SK-N-SH (cell line): ENCODE data around the gene PRND. TPM values are rescaled to one million over a fixed set of nuclear protein-coding genes. Genes with fewer than 3 reads are reported as not detected.

Source experiments
- CTCF ChIA-PET: fragments of 300-600, 350-600 bp; formaldehyde crosslinking; extraction: SDS; loops from one replicate; lab custom pipeline; 2021; lab: Yijun Ruan, JAX
- POLR2A ChIA-PET: fragments of 350-600 bp; sonication (Branson Sonifier 250); formaldehyde crosslinking; extraction: SDS; loops from one replicate; lab custom pipeline; 2020; ENCODE audit warnings: antibody characterized with exemption, inconsistent platforms; lab: Yijun Ruan, JAX
- DNase-seq: peaks from one replicate; pipeline ENCODE4 v3.0.0; 2012
- H2AFZ ChIP-seq: fragments of 200-600 bp; sonication (generic); 2 replicates; pipeline ENCODE4 v1.8.1; 2016; ENCODE audit warnings: antibody characterized with exemption, mild to moderate bottlenecking, low read depth
- H3F3A ChIP-seq: fragments of 200-600 bp; sonication (generic); replicated peaks from 2 replicates; pipeline ENCODE3; 2016; ENCODE audit warnings: antibody characterized with exemption, mild to moderate bottlenecking; ENCODE audit not compliant: insufficient read depth
- H3K27ac ChIP-seq, 2 experiments: fragments of 200-500 bp in 1 of 2; fragments of 200-600 bp in 1 of 2; sonication (Bioruptor generic) in 1 of 2; sonication (generic), shearing (Covaris generic) in 1 of 2; 2 replicates each; pipeline versions ENCODE4 v1.5.1 to v1.6.1; 2014 to 2016; ENCODE audit warnings: low read depth in 2 of 2, inconsistent platforms in 1 of 2, low read length in 1 of 2, mild to moderate bottlenecking in 1 of 2, mixed read lengths in 1 of 2
- H3K27me3 ChIP-seq: fragments of 200-600 bp; sonication (generic), shearing (Covaris generic); 2 replicates; pipeline ENCODE4 v1.6.1; 2016; ENCODE audit warnings: mixed run types; ENCODE audit not compliant: insufficient read depth
- H3K36me3 ChIP-seq, 2 experiments: fragments of 200-500 bp in 1 of 2; fragments of 200-600 bp in 1 of 2; sonication (Bioruptor generic) in 1 of 2; sonication (generic) in 1 of 2; replicated peaks in 1 of 2; 2 replicates each; pipeline versions ENCODE3 to v1.5.1; 2014 to 2016; ENCODE audit warnings: low read length in 1 of 2, mild to moderate bottlenecking in 1 of 2; ENCODE audit not compliant: insufficient read depth in 2 of 2, control insufficient read depth in 1 of 2
- H3K4me1 ChIP-seq, 2 experiments: fragments of 200-500 bp in 1 of 2; fragments of 200-600 bp in 1 of 2; sonication (Bioruptor generic) in 1 of 2; sonication (generic), shearing (Covaris generic) in 1 of 2; 2 replicates each; pipeline versions ENCODE4 v1.5.1 to v1.6.1; 2014 to 2016; ENCODE audit warnings: low read depth in 1 of 2, low read length in 1 of 2, mixed run types in 1 of 2; ENCODE audit not compliant: insufficient read depth in 2 of 2, control insufficient read depth in 1 of 2
- H3K4me2 ChIP-seq: fragments of 200-600 bp; sonication (generic), shearing (Covaris generic); 2 replicates; pipeline ENCODE4 v1.6.1; 2017; ENCODE audit warnings: mixed run types
- H3K4me3 ChIP-seq, 2 experiments: fragments of 200-500 bp in 1 of 2; fragments of 200-600 bp in 1 of 2; sonication (Bioruptor generic) in 1 of 2; sonication (generic), shearing (Covaris generic) in 1 of 2; 2 replicates each; pipeline versions ENCODE4 v1.5.1 to v1.8.1; 2014 to 2016; ENCODE audit warnings: low read depth in 2 of 2, inconsistent platforms in 1 of 2, low read length in 1 of 2, mild to moderate bottlenecking in 1 of 2, mixed read lengths in 1 of 2, moderate library complexity in 1 of 2
- H3K79me2 ChIP-seq: fragments of 200-600 bp; sonication (generic); 2 replicates; pipeline ENCODE4 v1.8.1; 2017; ENCODE audit warnings: mild to moderate bottlenecking; ENCODE audit not compliant: insufficient read depth
- H3K9ac ChIP-seq: fragments of 200-600 bp; sonication (generic); 2 replicates; pipeline ENCODE4 v1.6.1; 2017; ENCODE audit warnings: mixed run types
- H3K9me2 ChIP-seq: fragments of 200-600 bp; sonication (generic); 2 replicates; pipeline ENCODE4 v1.6.1; 2017; ENCODE audit warnings: mixed run types
- H3K9me3 ChIP-seq: fragments of 200-600 bp; sonication (generic); 2 replicates; pipeline ENCODE4 v1.6.1; 2017; ENCODE audit warnings: mixed run types, mild to moderate bottlenecking, moderate library complexity
- H4K20me1 ChIP-seq: fragments of 200-600 bp; sonication (generic); 2 replicates; pipeline ENCODE4 v1.6.1; 2017; ENCODE audit warnings: mild to moderate bottlenecking, mixed run types; ENCODE audit not compliant: insufficient read depth
- ELF1 ChIP-seq: IDR thresholded peaks from 2 replicates; pipeline ENCODE4 v1.4.0; 2012
- EP300 ChIP-seq, 2 experiments: IDR thresholded peaks; 2 replicates each; pipeline versions ENCODE4 v1.4.0 to v1.6.1; 2012; ENCODE audit warnings: borderline replicate concordance in 1 of 2, low read depth in 1 of 2, low read length in 1 of 2
- EZH2phosphoT487 ChIP-seq: fragments of 200-600 bp; sonication (generic); IDR thresholded peaks from 2 replicates; pipeline ENCODE4 v1.6.1; 2017; ENCODE audit warnings: low read depth, mixed run types, mild to moderate bottlenecking, antibody characterized with exemption, moderate library complexity, borderline replicate concordance
- FOXJ3 ChIP-seq: sonication (generic); formaldehyde crosslinking; IDR thresholded peaks from 2 replicates; pipeline ENCODE4 v1.5.1; 2020; ENCODE audit warnings: mild to moderate bottlenecking, missing genetic modification reagents
- GABPA ChIP-seq: IDR thresholded peaks from 2 replicates; pipeline ENCODE4 v1.4.0; 2012; ENCODE audit warnings: low read depth, mild to moderate bottlenecking
- NFIC ChIP-seq: IDR thresholded peaks from 2 replicates; pipeline ENCODE4 v1.4.0; 2012; ENCODE audit warnings: borderline replicate concordance
- POLR2AphosphoS5 ChIP-seq: IDR thresholded peaks from 2 replicates; pipeline ENCODE4 v1.6.1; 2012; ENCODE audit warnings: low read depth, low read length
- RAD21 ChIP-seq: IDR thresholded peaks from 2 replicates; pipeline ENCODE4 v1.6.1; 2012; ENCODE audit warnings: mild to moderate bottlenecking, low read length
- SMC3 ChIP-seq: IDR thresholded peaks from 2 replicates; pipeline ENCODE4 v1.6.1; 2012; ENCODE audit warnings: low read depth, low read length, improper control_type of control experiment
- TAF1 ChIP-seq: IDR thresholded peaks from 2 replicates; pipeline ENCODE4 v1.6.1; 2012; ENCODE audit warnings: low read depth, mild to moderate bottlenecking, low read length, moderate library complexity, borderline replicate concordance
- TCF12 ChIP-seq: IDR thresholded peaks from 2 replicates; pipeline ENCODE4 v1.4.0; 2012
- TEAD4 ChIP-seq: IDR thresholded peaks from 2 replicates; pipeline ENCODE4 v1.4.0; 2012; ENCODE audit warnings: mild to moderate bottlenecking, borderline replicate concordance; ENCODE audit not compliant: insufficient read depth
- YY1 ChIP-seq: IDR thresholded peaks from 2 replicates; pipeline ENCODE4 v1.4.0; 2012; ENCODE audit warnings: low read depth, mild to moderate bottlenecking
- WGBS: methylation state at CpG from one replicate; pipeline ENCODE4 v1.1.6; 2017; ENCODE audit warnings: low lambda C conversion rate; 5-methylcytosine and 5-hydroxymethylcytosine counted together
- polyA plus RNA-seq, 3 experiments: library from polyadenylated mRNA; depleted of rRNA; stranded (reverse); fragments of >200 nt; gene quantifications; 2 replicates each; pipeline ENCODE4 v1.2.3, GENCODE V29; 2012
- TF ChIP-seq, protein P1 (sequence below): IDR thresholded peaks from 2 replicates; pipeline ENCODE4 v1.4.0; 2012; ENCODE audit warnings: low read depth, borderline replicate concordance
- TF ChIP-seq, protein P2 (sequence below): fragments of 150-350 bp; IDR thresholded peaks from 2 replicates; pipeline ENCODE4 v1.6.1; 2016; ENCODE audit warnings: mild to moderate bottlenecking, low read depth, low read length
- TF ChIP-seq, protein P3 (sequence below): IDR thresholded peaks from 2 replicates; pipeline ENCODE4 v1.4.0; 2012; ENCODE audit warnings: low read depth, borderline replicate concordance
- TF ChIP-seq, protein P4 (sequence below): fragments of 200-600 bp; sonication (generic); IDR thresholded peaks from 2 replicates; pipeline ENCODE4 v1.6.1; 2017; ENCODE audit warnings: antibody characterized with exemption, mild to moderate bottlenecking, moderate library complexity

PRND gene
- polyA plus RNA-seq, 1 of the 3 experiments (the other 2 are of a cell fraction) = not detected

DNA sequence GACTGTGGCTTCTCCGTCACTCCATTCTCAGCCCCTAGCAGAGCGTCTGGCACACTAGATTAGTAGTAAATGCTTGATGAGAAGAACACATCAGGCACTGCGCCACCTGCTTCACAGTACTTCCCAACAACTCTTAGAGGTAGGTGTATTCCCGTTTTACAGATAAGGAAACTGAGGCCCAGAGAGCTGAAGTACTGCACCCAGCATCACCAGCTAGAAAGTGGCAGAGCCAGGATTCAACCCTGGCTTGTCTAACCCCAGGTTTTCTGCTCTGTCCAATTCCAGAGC is 3.5 kb downstream of the PRND start (continued):
- TF ChIP-seq, protein P1, sequence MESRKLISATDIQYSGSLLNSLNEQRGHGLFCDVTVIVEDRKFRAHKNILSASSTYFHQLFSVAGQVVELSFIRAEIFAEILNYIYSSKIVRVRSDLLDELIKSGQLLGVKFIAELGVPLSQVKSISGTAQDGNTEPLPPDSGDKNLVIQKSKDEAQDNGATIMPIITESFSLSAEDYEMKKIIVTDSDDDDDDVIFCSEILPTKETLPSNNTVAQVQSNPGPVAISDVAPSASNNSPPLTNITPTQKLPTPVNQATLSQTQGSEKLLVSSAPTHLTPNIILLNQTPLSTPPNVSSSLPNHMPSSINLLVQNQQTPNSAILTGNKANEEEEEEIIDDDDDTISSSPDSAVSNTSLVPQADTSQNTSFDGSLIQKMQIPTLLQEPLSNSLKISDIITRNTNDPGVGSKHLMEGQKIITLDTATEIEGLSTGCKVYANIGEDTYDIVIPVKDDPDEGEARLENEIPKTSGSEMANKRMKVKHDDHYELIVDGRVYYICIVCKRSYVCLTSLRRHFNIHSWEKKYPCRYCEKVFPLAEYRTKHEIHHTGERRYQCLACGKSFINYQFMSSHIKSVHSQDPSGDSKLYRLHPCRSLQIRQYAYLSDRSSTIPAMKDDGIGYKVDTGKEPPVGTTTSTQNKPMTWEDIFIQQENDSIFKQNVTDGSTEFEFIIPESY = no peak
- TF ChIP-seq RAD21 = no peak
- TF ChIP-seq SMC3 = no peak
- no peak for TF ChIP-seq NFIC
- TF ChIP-seq FOXJ3 (CRISPR knock-in tag) = no peak
- TF ChIP-seq, protein P2, sequence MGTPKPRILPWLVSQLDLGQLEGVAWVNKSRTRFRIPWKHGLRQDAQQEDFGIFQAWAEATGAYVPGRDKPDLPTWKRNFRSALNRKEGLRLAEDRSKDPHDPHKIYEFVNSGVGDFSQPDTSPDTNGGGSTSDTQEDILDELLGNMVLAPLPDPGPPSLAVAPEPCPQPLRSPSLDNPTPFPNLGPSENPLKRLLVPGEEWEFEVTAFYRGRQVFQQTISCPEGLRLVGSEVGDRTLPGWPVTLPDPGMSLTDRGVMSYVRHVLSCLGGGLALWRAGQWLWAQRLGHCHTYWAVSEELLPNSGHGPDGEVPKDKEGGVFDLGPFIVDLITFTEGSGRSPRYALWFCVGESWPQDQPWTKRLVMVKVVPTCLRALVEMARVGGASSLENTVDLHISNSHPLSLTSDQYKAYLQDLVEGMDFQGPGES = no peak
- TF ChIP-seq YY1 = no peak
- no peak for TF ChIP-seq ELF1
- no peak for TF ChIP-seq EZH2phosphoT487

DNA sequence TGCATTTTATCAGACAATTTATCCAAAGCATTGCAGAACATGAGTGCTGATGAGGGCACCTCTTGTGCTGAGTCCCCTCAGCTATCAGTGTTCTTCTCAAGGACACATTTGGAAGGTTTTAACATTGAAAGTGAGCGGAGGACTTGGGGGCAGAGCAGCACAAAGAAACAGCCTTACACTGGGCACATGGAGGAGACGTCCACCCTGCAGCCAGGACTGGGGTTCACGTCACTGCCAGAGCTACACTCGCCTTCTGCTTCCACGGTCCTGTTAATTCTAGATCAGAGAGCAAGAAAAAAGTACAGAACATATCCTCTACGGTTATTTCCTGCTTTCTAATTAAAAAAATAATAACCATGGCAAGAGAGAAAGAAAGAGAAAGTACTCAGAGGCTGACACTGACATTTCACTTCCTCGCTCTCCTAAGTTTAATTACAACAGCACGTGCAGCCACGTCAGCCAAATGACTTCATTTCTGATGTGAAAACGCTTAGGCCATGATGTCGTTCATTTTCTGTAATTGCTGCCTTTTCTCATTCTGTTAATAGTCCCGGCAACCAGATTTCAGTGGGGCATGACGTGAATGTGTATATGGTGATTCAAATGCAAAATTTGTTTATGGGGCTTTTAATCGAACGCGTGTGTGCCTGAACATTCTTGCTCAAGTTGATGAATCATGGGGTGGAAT is 5.1 kb downstream of the PRND start:
- Histone ChIP-seq H3K79me2 (no peaks in the 10 kb centered on the region), H3K4me3 (no peak overlapping the region), H2AFZ (no peak overlapping the region), H3K36me3 (no peaks in the 10 kb centered on the region), H3K4me1 (no peaks in the 10 kb centered on the region), H3F3A (no peaks in the 10 kb centered on the region), H4K20me1 (no peaks in the 10 kb centered on the region), H3K9me2 (no peaks in the 10 kb centered on the region), H3K4me2 (no peak overlapping the region), H3K9ac (no peak overlapping the region), H3K9me3 (no peaks in the 10 kb centered on the region), H3K27ac (no peak overlapping the region), H3K27me3 (no peaks in the 10 kb centered on the region)
- ChIA-PET CTCF (interaction anchor here (2.0 kb wide), 1 partner anchor 13 kb away, joined by 12 read pairs; no protein-coding TSS in a partner anchor), POLR2A (no interaction called here)
- TF ChIP-seq, protein P3, sequence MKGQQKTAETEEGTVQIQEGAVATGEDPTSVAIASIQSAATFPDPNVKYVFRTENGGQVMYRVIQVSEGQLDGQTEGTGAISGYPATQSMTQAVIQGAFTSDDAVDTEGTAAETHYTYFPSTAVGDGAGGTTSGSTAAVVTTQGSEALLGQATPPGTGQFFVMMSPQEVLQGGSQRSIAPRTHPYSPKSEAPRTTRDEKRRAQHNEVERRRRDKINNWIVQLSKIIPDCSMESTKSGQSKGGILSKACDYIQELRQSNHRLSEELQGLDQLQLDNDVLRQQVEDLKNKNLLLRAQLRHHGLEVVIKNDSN = no peak
- TF ChIP-seq TCF12 = no peak
- no peak for TF ChIP-seq EP300 (IDR thresholded peaks at IDR 0.05; ENCODE audit: borderline replicate concordance in 1 of 2, low read depth in 1 of 2, low read length in 1 of 2)
- no peak for TF ChIP-seq TEAD4
- TF ChIP-seq, protein P4, sequence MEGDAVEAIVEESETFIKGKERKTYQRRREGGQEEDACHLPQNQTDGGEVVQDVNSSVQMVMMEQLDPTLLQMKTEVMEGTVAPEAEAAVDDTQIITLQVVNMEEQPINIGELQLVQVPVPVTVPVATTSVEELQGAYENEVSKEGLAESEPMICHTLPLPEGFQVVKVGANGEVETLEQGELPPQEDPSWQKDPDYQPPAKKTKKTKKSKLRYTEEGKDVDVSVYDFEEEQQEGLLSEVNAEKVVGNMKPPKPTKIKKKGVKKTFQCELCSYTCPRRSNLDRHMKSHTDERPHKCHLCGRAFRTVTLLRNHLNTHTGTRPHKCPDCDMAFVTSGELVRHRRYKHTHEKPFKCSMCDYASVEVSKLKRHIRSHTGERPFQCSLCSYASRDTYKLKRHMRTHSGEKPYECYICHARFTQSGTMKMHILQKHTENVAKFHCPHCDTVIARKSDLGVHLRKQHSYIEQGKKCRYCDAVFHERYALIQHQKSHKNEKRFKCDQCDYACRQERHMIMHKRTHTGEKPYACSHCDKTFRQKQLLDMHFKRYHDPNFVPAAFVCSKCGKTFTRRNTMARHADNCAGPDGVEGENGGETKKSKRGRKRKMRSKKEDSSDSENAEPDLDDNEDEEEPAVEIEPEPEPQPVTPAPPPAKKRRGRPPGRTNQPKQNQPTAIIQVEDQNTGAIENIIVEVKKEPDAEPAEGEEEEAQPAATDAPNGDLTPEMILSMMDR = no peak
- no peak for TF ChIP-seq POLR2AphosphoS5
- no peak for TF ChIP-seq GABPA
- no peak for TF ChIP-seq NFIC
- no peak for TF ChIP-seq TAF1
- DNase-seq = no peak
- 73% methylated on average over 16 of the region's 16 CpGs for WGBS
